Panc1 (cell line): ENCODE measurements around the gene ALDH1B1. TPM values are rescaled to one million over a fixed set of nuclear protein-coding genes. Genes with fewer than 3 reads are reported as not detected.

ENCODE experiments used
- ATAC-seq: fragments of 200-7000 bp; cut with Tn5 transposase; 2 replicates; pipeline ENCODE4 v1.9.1; 2020; ENCODE audit warnings: mild to moderate bottlenecking, moderate library complexity
- BruUV-seq: library from RNA; stranded (reverse); fragments of 400-500 nt; replicated peaks from 2 replicates; lab custom pipeline; 2021; lab: Mats Ljungman, UMichigan
- CTCF ChIA-PET: fragments of 300-600 bp; sonication (Branson Sonifier 250); formaldehyde crosslinking; loops from one replicate; lab custom pipeline; 2022; ENCODE audit warnings: antibody characterized with exemption; lab: Charles Lee
- POLR2A ChIA-PET: fragments of 300-600 bp; sonication (Branson Sonifier 250); formaldehyde crosslinking; loops from one replicate; lab custom pipeline; 2022; ENCODE audit warnings: antibody characterized with exemption; lab: Charles Lee
- DNase-seq: peaks from one replicate; pipeline ENCODE4 v3.0.0-alpha.2; 2010; ENCODE audit warnings: low read depth, low spot score
- H3K27ac ChIP-seq: 2 replicates; pipeline ENCODE4 v1.5.1; 2011; ENCODE audit warnings: mild to moderate bottlenecking, low read length, inconsistent platforms
- H3K27me3 ChIP-seq: fragments of 200-500 bp; sonication (Bioruptor generic); 2 replicates; pipeline ENCODE4 v1.6.0; 2014; ENCODE audit warnings: low read length, inconsistent platforms; ENCODE audit not compliant: control insufficient read depth, insufficient read depth
- H3K36me3 ChIP-seq: fragments of 200-500 bp; sonication (Bioruptor generic); 2 replicates; pipeline ENCODE4 v1.5.1; 2014; ENCODE audit warnings: inconsistent platforms, mild to moderate bottlenecking, low read length, moderate library complexity; ENCODE audit not compliant: control insufficient read depth, insufficient read depth
- H3K4me1 ChIP-seq: 2 replicates; pipeline ENCODE4 v1.5.1; 2011; ENCODE audit warnings: inconsistent platforms, mild to moderate bottlenecking, low read length, moderate library complexity; ENCODE audit not compliant: control insufficient read depth, insufficient read depth
- H3K4me3 ChIP-seq, 2 experiments: 2 replicates each; pipeline ENCODE4 v1.5.1; 2011 to 2012; ENCODE audit warnings: low read depth in 2 of 2, low read length in 2 of 2, mild to moderate bottlenecking in 2 of 2, inconsistent platforms in 1 of 2, moderate library complexity in 1 of 2
- H3K9me3 ChIP-seq: fragments of 200-500 bp; sonication (Bioruptor generic); 2 replicates; pipeline ENCODE4 v1.5.1; 2014; ENCODE audit warnings: low read depth, mild to moderate bottlenecking, inconsistent platforms, low read length, moderate library complexity; ENCODE audit not compliant: control insufficient read depth, insufficient read depth
- CTCF ChIP-seq: fragments of 450-650 bp; IDR thresholded peaks from 2 replicates; pipeline ENCODE4 v1.5.1; 2017; ENCODE audit warnings: mild to moderate bottlenecking
- POLR2AphosphoS5 ChIP-seq: IDR thresholded peaks from 2 replicates; pipeline ENCODE4 v1.6.1; 2012; ENCODE audit warnings: mild to moderate bottlenecking, low read depth, low read length, moderate library complexity
- REST ChIP-seq, 2 experiments: IDR thresholded peaks; 2 replicates each; pipeline ENCODE4 v1.6.1; 2011 to 2012; ENCODE audit warnings: low read depth in 2 of 2, control low read depth in 1 of 2, low read length in 1 of 2, mild to moderate bottlenecking in 1 of 2, moderate library complexity in 1 of 2; ENCODE audit not compliant: insufficient read depth in 1 of 2
- SIN3A ChIP-seq: IDR thresholded peaks from 2 replicates; pipeline ENCODE4 v1.6.1; 2012; ENCODE audit warnings: low read depth, mild to moderate bottlenecking, low read length, moderate library complexity, borderline replicate concordance; ENCODE audit not compliant: insufficient read depth
- TCF7L2 ChIP-seq: IDR thresholded peaks from 2 replicates; pipeline ENCODE4 v1.6.1; 2011; ENCODE audit warnings: mild to moderate bottlenecking, low read depth, low read length, inconsistent platforms
- in situ Hi-C: cut with HindIII; loops from 2 replicates; pipeline ENCODE4 v1.10.0; 2016; ENCODE audit warnings: low sequenced_read_pairs, low pct_unique_long_range_greater_than_20kb
- intact Hi-C: fragments of 100-400 bp; cut with micrococcal nuclease; formaldehyde crosslinking; loops from one replicate; pipeline ENCODE4 v1.10.0; 2022; ENCODE audit not compliant: unreplicated experiment
- total RNA-seq: library from RNA; stranded (reverse); gene quantifications from one replicate; pipeline ENCODE4 v1.2.1, GENCODE V29; 2021; ENCODE audit not compliant: unreplicated experiment

ALDH1B1 gene
- total RNA-seq, 1 experiment from 2014 or later = 34.2 TPM

- CTCF ChIA-PET = interaction anchor here (0.8 kb wide), 1 partner anchor 19 kb away, joined by 5 read pairs; no protein-coding TSS in a partner anchor
- no peak for TF ChIP-seq TCF7L2
- TF ChIP-seq SIN3A = no peak
- no peak for TF ChIP-seq POLR2AphosphoS5
- no peak for TF ChIP-seq REST (IDR thresholded peaks at IDR 0.05; ENCODE audit: insufficient read depth in 1 of 2, low read depth in 2 of 2, low read length in 1 of 2)
- peak; percentile 49 for TF ChIP-seq CTCF
- Histone ChIP-seq H3K36me3 (no peaks in the 10 kb centered on the region), H3K4me1 (no peaks in the 10 kb centered on the region), H3K27ac (no peak overlapping the region), H3K4me3 (no peak overlapping the region), H3K27me3 (no peaks in the 10 kb centered on the region), H3K9me3 (no peaks in the 10 kb centered on the region)
- POLR2A ChIA-PET = no interaction called here
- no TSS peak for BruUV-seq
- intact Hi-C loops = no loop called here
- in situ Hi-C loops = no loop called here
- ATAC-seq = peak; percentile 74; the same call in 1 of the 2 replicates
- DNase-seq = peak; percentile 22
These were observed 21.0 kb upstream of the ALDH1B1 start for GRCh38 chr9:38371495-38371894.

- intact Hi-C loops = no loop called here
- H3K4me1 ChIP-seq = no peaks in the 10 kb centered on the region
- H3K36me3 ChIP-seq = no peaks in the 10 kb centered on the region
- H3K27ac ChIP-seq = no peak overlapping the region
- no peak for ATAC-seq
- no peaks in the 10 kb centered on the region for H3K27me3 ChIP-seq
- no TSS peak for BruUV-seq
- ChIA-PET CTCF (no interaction called here), POLR2A (no interaction called here)
- DNase-seq = no peak
- H3K4me3 ChIP-seq = no peak overlapping the region
- TF ChIP-seq POLR2AphosphoS5 (no peak), CTCF (no peak), SIN3A (no peak), REST (IDR thresholded peaks at IDR 0.05; ENCODE audit: insufficient read depth in 1 of 2, low read depth in 2 of 2, low read length in 1 of 2) (no peak), TCF7L2 (no peak)
- in situ Hi-C loops = no loop called here
- no peaks in the 10 kb centered on the region for H3K9me3 ChIP-seq
These were observed 19.5 kb upstream of the ALDH1B1 start for GRCh38 chr9:38372762-38373619.
